ENCODE measurements around the gene AGGF1.
"Not testable (repeated sequence)": the region's sequence is repeated elsewhere in the genome, so short reads cannot be mapped to it uniquely, and the experiment has no call there.

The AGGF1 gene

DNA sequence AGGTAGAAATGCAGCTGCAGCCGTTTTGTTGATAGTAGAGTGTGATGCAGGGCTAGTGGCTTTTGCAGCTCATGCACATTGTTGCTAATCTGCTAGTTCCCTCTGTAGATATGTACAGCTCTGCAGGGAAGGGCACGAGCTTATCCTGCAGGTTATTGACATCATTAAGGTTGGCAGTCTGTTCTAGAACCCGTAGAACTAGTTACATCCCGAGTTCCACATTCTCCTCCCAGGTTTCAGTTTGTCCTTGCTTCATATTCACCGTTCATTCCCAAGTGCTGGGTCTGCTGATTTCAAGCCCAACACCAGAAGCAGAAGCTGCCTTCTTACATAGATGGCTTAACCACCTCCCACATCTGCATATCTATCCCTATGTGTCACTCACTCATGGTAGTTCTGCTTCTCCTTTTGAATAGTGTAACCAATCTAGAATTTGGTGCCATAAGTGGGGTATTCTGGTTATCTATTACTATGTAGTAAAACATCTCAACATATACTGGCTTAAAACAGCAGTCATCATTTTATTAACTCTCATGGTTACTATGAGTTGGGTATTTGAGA, 39.2 kb upstream of the AGGF1 start:
- H3K36me3 ChIP-seq: no peaks in the 10 kb centered on the region
- H3K4me1 ChIP-seq: no peaks in the 10 kb centered on the region
- TF ChIP-seq CTCF (IDR thresholded peaks at IDR 0.05; ENCODE audit: low read depth, low read length): no peak
- H3K27me3 ChIP-seq: peaks cover 16% of the 10 kb centered on the region
- no peak overlapping the region for H3K4me3 ChIP-seq (ENCODE audit: low read depth, low read length)
- H3K9me3 ChIP-seq: no peaks in the 10 kb centered on the region
- DNase-seq: no peak

DNA sequence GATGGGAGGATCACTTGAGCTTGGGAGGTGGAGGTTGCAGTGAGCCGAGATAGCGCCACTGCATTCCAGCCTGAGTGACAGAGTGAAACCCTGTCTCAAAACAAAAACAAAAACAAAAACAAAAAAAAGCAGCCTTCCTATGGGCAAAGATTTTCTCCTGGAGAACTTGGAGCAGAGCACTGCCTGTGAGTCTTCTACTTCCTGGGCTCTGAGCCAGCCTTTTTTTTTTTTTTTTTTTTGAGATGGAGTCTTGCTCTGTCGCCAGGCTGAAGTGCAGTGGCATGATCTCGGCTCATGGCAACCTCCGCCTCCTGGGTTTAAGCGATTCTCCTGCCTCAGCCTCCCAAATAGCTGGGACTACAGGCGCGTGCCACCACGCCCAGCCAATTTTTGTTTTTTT, 36.8 kb upstream of the AGGF1 start:
- H3K36me3 ChIP-seq; H3K4me1 ChIP-seq; H3K4me3 ChIP-seq (ENCODE audit: low read depth, low read length); H3K9me3 ChIP-seq; DNase-seq: not testable (repeated sequence)
- peaks cover 16% of the 10 kb centered on the region for H3K27me3 ChIP-seq

DNA sequence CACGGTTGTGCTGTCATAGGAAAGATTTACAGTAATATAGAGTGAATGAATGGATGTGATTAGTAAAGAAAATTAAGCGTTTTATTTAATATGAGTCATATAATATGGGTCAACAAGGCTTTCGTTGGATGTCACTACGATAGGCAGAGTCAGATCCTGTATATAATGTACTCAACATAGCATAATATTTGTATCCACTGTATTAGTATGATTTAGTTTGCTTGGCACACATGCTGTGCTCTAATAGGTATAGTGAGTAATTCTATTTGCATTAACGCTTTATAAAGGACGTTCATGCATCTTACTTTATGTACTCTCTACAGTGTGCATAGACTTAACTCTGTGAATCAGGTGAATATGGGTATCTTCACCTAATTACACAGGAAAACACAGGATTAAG, 35.9 kb upstream of the AGGF1 start:
- TF ChIP-seq CTCF (IDR thresholded peaks at IDR 0.05; ENCODE audit: low read depth, low read length): no peak
- no peaks in the 10 kb centered on the region for H3K4me1 ChIP-seq
- H3K36me3 ChIP-seq: no peaks in the 10 kb centered on the region
- no peaks in the 10 kb centered on the region for H3K9me3 ChIP-seq
- peaks cover 16% of the 10 kb centered on the region for H3K27me3 ChIP-seq
- no peak overlapping the region for H3K4me3 ChIP-seq (ENCODE audit: low read depth, low read length)
- no peak for DNase-seq

DNA sequence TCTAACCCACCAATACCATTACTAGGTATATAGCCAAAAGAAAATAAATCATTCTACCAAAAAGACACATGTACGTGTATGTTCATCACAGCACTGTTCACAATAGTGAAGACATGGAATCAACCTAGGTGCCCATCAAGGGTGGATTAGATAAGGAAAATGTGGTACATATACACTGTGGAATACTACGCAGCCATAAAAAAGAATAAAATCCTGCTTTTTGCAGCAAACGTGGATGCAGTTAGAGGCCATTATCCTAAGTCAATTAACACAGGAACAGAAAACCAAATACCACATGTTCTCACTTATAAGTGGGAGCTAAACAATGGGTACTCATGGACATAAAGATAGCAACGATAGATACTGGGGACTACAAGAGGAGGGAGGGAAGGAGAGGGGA, 32.0 kb upstream of the AGGF1 start:
- not testable (repeated sequence) for H3K36me3 ChIP-seq; H3K4me3 ChIP-seq (ENCODE audit: low read depth, low read length); H3K9me3 ChIP-seq; H3K4me1 ChIP-seq; DNase-seq
- H3K27me3 ChIP-seq: peaks cover 28% of the 10 kb centered on the region

DNA sequence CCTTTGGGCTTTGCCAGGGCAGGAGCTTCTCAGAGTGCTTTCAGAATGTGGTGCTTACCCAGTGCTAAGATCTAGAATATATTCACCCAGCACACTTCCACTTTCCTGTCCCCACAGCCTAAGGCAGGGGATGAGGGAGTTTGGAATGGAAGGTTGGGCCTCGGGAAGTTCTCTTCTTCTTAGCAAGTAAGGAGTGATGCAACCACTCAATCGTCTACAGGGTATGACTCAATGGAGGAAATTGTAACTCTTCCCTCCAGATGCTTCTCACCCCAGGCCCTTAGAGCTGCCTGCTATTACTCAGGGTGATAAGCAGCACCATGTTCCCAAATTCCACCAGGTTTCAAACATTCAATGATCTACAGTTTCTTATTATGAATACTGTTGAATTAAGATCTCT, 30.8 kb upstream of the AGGF1 start:
- no peak for TF ChIP-seq CTCF (IDR thresholded peaks at IDR 0.05; ENCODE audit: low read depth, low read length)
- no peak for DNase-seq
- H3K36me3 ChIP-seq: no peaks in the 10 kb centered on the region
- H3K4me3 ChIP-seq (ENCODE audit: low read depth, low read length): no peak overlapping the region
- H3K27me3 ChIP-seq: peaks cover 40% of the 10 kb centered on the region
- no peaks in the 10 kb centered on the region for H3K4me1 ChIP-seq
- H3K9me3 ChIP-seq: 0 out of 2 replicates have a peak, but pooled peaks cover 2% of the 10 kb centered on the region

- 0 out of 2 replicates have a peak, but pooled peaks cover 2% of the 10 kb centered on the region for H3K9me3 ChIP-seq
- no peaks in the 10 kb centered on the region for H3K4me1 ChIP-seq
- peaks cover 64% of the 10 kb centered on the region for H3K27me3 ChIP-seq
- no peaks in the 10 kb centered on the region for H3K36me3 ChIP-seq
- no peak for DNase-seq
- no peak for TF ChIP-seq CTCF (IDR thresholded peaks at IDR 0.05; ENCODE audit: low read depth, low read length)
- H3K4me3 ChIP-seq (ENCODE audit: low read depth, low read length): no peak overlapping the region
These were observed 27.0 kb upstream of the AGGF1 start for GRCh38 chr5:77003246-77003645.

DNA sequence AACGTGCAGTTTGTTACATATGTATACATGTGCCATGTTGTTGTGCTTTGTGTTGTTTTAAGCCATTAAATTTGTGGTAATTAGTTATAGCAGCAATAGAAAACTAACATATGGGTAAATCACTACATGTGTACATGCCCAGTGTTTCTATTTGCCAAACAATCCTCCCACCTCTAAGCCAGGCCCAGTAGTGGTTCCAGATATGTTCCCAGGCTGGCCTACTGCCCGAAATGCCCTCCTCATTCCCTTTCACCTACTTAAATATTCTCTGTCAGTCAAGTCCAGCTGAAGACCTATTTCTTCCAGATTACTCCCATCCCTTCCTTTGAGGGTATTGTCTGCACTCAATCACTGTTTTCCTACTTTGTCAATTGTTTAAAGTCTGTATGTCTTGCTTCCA, 24.1 kb upstream of the AGGF1 start:
- no peak for DNase-seq
- no peak for TF ChIP-seq CTCF (IDR thresholded peaks at IDR 0.05; ENCODE audit: low read depth, low read length)
- no peaks in the 10 kb centered on the region for H3K4me1 ChIP-seq
- H3K27me3 ChIP-seq: peaks cover 59% of the 10 kb centered on the region
- no peaks in the 10 kb centered on the region for H3K9me3 ChIP-seq
- H3K36me3 ChIP-seq: no peaks in the 10 kb centered on the region
- no peak overlapping the region for H3K4me3 ChIP-seq (ENCODE audit: low read depth, low read length)
